HL-60 (cell line): Measurements from ENCODE around the gene HMGCS2.
A peak's percentile ranks its signal among the peaks of the same experiment; 100 is the strongest.

Experiments
- DNase-seq, 2 experiments: peaks; one replicate each; pipeline ENCODE4 v3.0.0-alpha.2; 2010 to 2020; ENCODE audit warnings: low read depth in 1 of 2, low spot score in 1 of 2
- H3K27ac ChIP-seq: fragments of 250-450 bp; sonication (Bioruptor Pico); replicated peaks from 2 replicates; pipeline ENCODE4 v1.5.1; 2020; ENCODE audit warnings: mild to moderate bottlenecking, moderate library complexity
- H3K27me3 ChIP-seq: fragments of 250-450 bp; sonication (Bioruptor Pico); 2 replicates; pipeline ENCODE4 v1.5.1; 2021; ENCODE audit warnings: mild to moderate bottlenecking, moderate library complexity; ENCODE audit not compliant: insufficient read depth, poor library complexity, severe bottlenecking
- H3K4me3 ChIP-seq: replicated peaks from 2 replicates; pipeline ENCODE4 v1.5.1; 2011; ENCODE audit warnings: mild to moderate bottlenecking, control low read depth, low read length; ENCODE audit not compliant: insufficient read depth
- CTCF ChIP-seq: IDR thresholded peaks from one replicate; pipeline ENCODE4 v1.5.1; 2011; ENCODE audit warnings: low read length, control low read depth, inconsistent platforms; ENCODE audit not compliant: insufficient read depth
- GABPA ChIP-seq: IDR thresholded peaks from 2 replicates; pipeline ENCODE4 v1.6.1; 2012; ENCODE audit warnings: low read depth
- POLR2AphosphoS5 ChIP-seq: IDR thresholded peaks from 2 replicates; pipeline ENCODE4 v1.6.1; 2012; ENCODE audit warnings: low read depth
- REST ChIP-seq: IDR thresholded peaks from 2 replicates; pipeline ENCODE4 v1.6.1; 2012; ENCODE audit warnings: low read depth; ENCODE audit not compliant: insufficient replicate concordance
- SPI1 ChIP-seq: IDR thresholded peaks from 2 replicates; pipeline ENCODE4 v1.6.1; 2012; ENCODE audit warnings: low read depth, mild to moderate bottlenecking, borderline replicate concordance

Gene HMGCS2

GRCh38 chr1:119811985-119812557 is 43.4 kb upstream of the HMGCS2 start:
- DNase-seq: no peak
- Histone ChIP-seq H3K4me3 (no peak overlapping the region), H3K27me3 (peaks cover 5% of the 10 kb centered on the region), H3K27ac (no peak overlapping the region)
- TF ChIP-seq CTCF (no peak), POLR2AphosphoS5 (no peak), SPI1 (no peak), GABPA (no peak), REST (no peak)

- no peak for TF ChIP-seq GABPA
- TF ChIP-seq REST: no peak
- no peak for TF ChIP-seq SPI1
- no peak for TF ChIP-seq CTCF
- no peak for TF ChIP-seq POLR2AphosphoS5
- DNase-seq: no peak
These were observed 42.7 kb upstream of the HMGCS2 start, which contains the start of gene REG4 for GRCh38 chr1:119811387-119811786. TSS of gene REG4 (minus strand) at chr1:119811460. CDS start at chr1:119808769, 2,691 bp downstream.

GRCh38 chr1:119808972-119809550 is 40.4 kb upstream of the HMGCS2 start:
- TF ChIP-seq CTCF (peak; percentile 82), POLR2AphosphoS5 (no peak)
- no peak overlapping the region for H3K27ac ChIP-seq
- DNase-seq: peak; percentile 31 to 55
- H3K4me3 ChIP-seq: no peak overlapping the region
- H3K27me3 ChIP-seq: peaks cover 5% of the 10 kb centered on the region

More at GRCh38 chr1:119811387-119811786, 42.7 kb upstream of the HMGCS2 start, which contains the start of gene REG4:
- Histone ChIP-seq H3K27me3 (peaks cover 5% of the 10 kb centered on the region), H3K4me3 (no peak within 1 kb of the TSS), H3K27ac (no peak within 1 kb of the TSS)

- no peak for DNase-seq
- Histone ChIP-seq H3K27ac (no peak overlapping the region), H3K4me3 (no peak overlapping the region), H3K27me3 (peaks cover 5% of the 10 kb centered on the region)
- TF ChIP-seq SPI1 (no peak), REST (no peak), GABPA (no peak), CTCF (no peak), POLR2AphosphoS5 (no peak)
These were observed 39.8 kb upstream of the HMGCS2 start for GRCh38 chr1:119808491-119808890.
